ENCODE measurements around the gene TUBG2. TPM values are rescaled to one million over a fixed set of nuclear protein-coding genes. Genes with fewer than 3 reads are reported as not detected.
A peak's percentile ranks its signal among the peaks of the same experiment; 100 is the strongest.
"Not testable (repeated sequence)": the region's sequence is repeated elsewhere in the genome, so short reads cannot be mapped to it uniquely, and the experiment has no call there.

The TUBG2 gene
- total and polyA plus RNA-seq, 10 of the 15 experiments (the other 5 are each of a cell fraction or from before 2014, with no cell fraction given): 1.2 to 12.5 (median 8.9) TPM

DNA sequence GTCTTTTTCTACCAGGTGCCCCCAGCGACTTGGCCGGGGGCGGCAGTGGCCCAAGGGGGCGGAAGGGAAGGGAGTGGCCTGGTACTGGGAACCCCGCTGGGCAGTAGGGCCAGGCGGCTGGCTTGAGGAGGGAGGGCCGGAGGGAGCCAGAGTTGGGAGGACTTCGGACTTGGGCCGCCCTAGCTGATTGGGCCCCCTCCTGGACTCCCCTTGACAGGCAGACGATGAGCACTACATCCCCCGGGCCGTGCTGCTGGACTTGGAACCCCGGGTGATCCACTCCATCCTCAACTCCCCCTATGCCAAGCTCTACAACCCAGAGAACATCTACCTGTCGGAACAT, 819 bp downstream of the TUBG2 start:
- H3K27ac ChIP-seq (ENCODE audit: control insufficient read depth, insufficient read depth); H2AFZ ChIP-seq (ENCODE audit: control insufficient read depth, low read depth, low read length); H3K9me3 ChIP-seq (replicated peaks; ENCODE audit: control insufficient read depth, insufficient read depth, low read length); H3K9ac ChIP-seq (ENCODE audit: control insufficient read depth, insufficient read depth, low read length); H3K79me2 ChIP-seq (ENCODE audit: control insufficient read depth, insufficient read depth, low read length); H3K27me3 ChIP-seq (replicated peaks in 1 of 2; ENCODE audit: control insufficient read depth in 2 of 2, insufficient read depth in 2 of 2, low read length in 1 of 2); in situ Hi-C loops (cut with MboI); FAIRE-seq; ATAC-seq; H4K20me1 ChIP-seq (ENCODE audit: control insufficient read depth, insufficient read depth); DNase-seq (ENCODE audit: low read depth, low spot score); H3K36me3 ChIP-seq (ENCODE audit: control insufficient read depth in 2 of 2, insufficient read depth in 2 of 2, low read length in 1 of 2): not testable (repeated sequence)
- CTCF ChIA-PET: interaction anchor here (0.7 to 2.8 kb wide), 3 partner anchors 15 to 55 kb away, joined by 3 to 13 read pairs (median 7); partner anchors contain the start of gene PLEKHH3
- peak overlapping the region; percentile 50; the same call in 1 of the 2 replicates for H3K4me2 ChIP-seq (ENCODE audit: control insufficient read depth, insufficient read depth)
- H3K4me1 ChIP-seq (ENCODE audit: control insufficient read depth, insufficient read depth, low read length): peaks cover 33% of the 10 kb centered on the region
- POLR2A ChIA-PET: interaction anchor here (1.8 to 4.9 kb wide), 4 partner anchors 17 to 54 kb away, joined by 5 to 29 read pairs (median 18); partner anchors contain the start of genes PLEKHH3, RETREG3 and TUBG1
- SMC1A ChIA-PET (ENCODE audit: uncharacterized antibody, unreplicated experiment): interaction anchor here (0.9 to 1.8 kb wide), 4 partner anchors 12 to 82 kb away, joined by 3 to 9 read pairs (median 4); no protein-coding TSS in a partner anchor
- RAD21 ChIA-PET (ENCODE audit: unreplicated experiment): interaction anchor here (1.9 to 2.0 kb wide), 2 partner anchors 14 to 81 kb away, joined by 7 to 10 read pairs; no protein-coding TSS in a partner anchor
- BruUV-seq (replicated peaks): TSS peak; percentile 70
- WGBS (ENCODE audit: insufficient coverage, insufficient replicate concordance, low lambda C conversion rate, missing lambda C conversion rate): 100% methylated on average over 1 of the region's 14 CpGs
- peak overlapping the region; percentile 77 for H3K4me3 ChIP-seq
- intact Hi-C loops (cut with micrococcal nuclease; ENCODE audit: unreplicated experiment): loop anchor here (5.0 kb wide), 1 partner anchor 83 kb away; the partner anchor contains the start of gene PSMC3IP

DNA sequence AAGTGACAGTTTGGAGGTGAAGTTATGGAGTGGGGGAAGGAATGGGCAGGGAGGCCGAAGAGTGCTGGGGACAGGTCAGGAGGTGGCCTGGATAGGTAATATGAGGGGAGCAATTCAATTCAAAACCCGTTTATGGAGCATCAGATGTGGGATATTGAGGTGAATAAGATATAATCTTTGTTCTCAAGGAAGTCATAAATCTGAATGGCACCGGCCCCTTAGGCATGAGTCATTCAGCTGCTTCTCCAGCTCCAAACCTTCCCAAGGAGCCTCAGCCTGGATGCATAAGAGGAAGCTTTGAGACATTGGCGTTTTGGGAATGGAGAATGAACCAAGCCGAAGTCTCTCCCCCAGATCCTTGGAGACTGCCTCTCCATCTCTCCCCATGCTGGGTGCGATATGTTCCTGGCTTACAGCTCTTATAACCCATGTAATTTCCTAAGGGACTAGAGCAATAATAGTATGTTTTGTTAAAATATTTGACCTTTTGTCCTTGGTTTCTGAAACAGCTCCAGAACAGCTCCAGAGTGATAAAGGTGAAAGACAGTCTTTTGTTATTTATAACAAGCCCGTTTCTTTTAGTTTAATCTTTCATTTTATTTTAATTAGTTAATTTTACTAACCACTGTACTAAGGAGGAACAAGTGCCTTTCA, 1.7 kb downstream of the TUBG2 start:
- ChIA-PET SMC1A (ENCODE audit: uncharacterized antibody, unreplicated experiment) (interaction anchor here (1.0 to 1.2 kb wide), 3 partner anchors 10 to 43 kb away, joined by 3 to 4 read pairs (median 4); no protein-coding TSS in a partner anchor), RAD21 (ENCODE audit: unreplicated experiment) (interaction anchor here (1.3 kb wide), 2 partner anchors 43 to 83 kb away, joined by 3 to 7 read pairs; partner anchors contain the start of gene PSMC3IP), CTCF (interaction anchor here (1.2 to 4.2 kb wide), 6 partner anchors 12 to 82 kb away, joined by 4 to 27 read pairs (median 6); partner anchors contain the start of gene PSMC3IP), POLR2A (interaction anchor here (0.8 to 4.9 kb wide), 5 partner anchors 11 to 56 kb away, joined by 3 to 20 read pairs (median 4); no protein-coding TSS in a partner anchor)
- H3K9me3 ChIP-seq (replicated peaks; ENCODE audit: control insufficient read depth, insufficient read depth, low read length): no peaks in the 10 kb centered on the region
- H3K4me3 ChIP-seq: no peak overlapping the region
- DNase-seq (ENCODE audit: low read depth, low spot score) (no peak), ATAC-seq (no peak), FAIRE-seq (no peak)
- in situ Hi-C loops (cut with MboI): no loop called here
- H2AFZ ChIP-seq (ENCODE audit: control insufficient read depth, low read depth, low read length): no peak overlapping the region
- no peaks in the 10 kb centered on the region; a peak in 1 of 4 replicates for H3K36me3 ChIP-seq (ENCODE audit: control insufficient read depth in 2 of 2, insufficient read depth in 2 of 2, low read length in 1 of 2)
- no peaks in the 10 kb centered on the region for H3K27me3 ChIP-seq (replicated peaks in 1 of 2; ENCODE audit: control insufficient read depth in 2 of 2, insufficient read depth in 2 of 2, low read length in 1 of 2)
- H3K79me2 ChIP-seq (ENCODE audit: control insufficient read depth, insufficient read depth, low read length): peaks cover 3% of the 10 kb centered on the region; the same call in 1 of the 2 replicates
- no peak for TF ChIP-seq BRCA1 (IDR thresholded peaks at IDR 0.05; ENCODE audit: low read depth, low read length)
- intact Hi-C loops (cut with micrococcal nuclease; ENCODE audit: unreplicated experiment): no loop called here
- H3K4me2 ChIP-seq (ENCODE audit: control insufficient read depth, insufficient read depth): peak overlapping the region; percentile 50; the same call in 1 of the 2 replicates
- no peak overlapping the region for H3K27ac ChIP-seq (ENCODE audit: control insufficient read depth, insufficient read depth)
- no peaks in the 10 kb centered on the region for H4K20me1 ChIP-seq (ENCODE audit: control insufficient read depth, insufficient read depth)
- H3K4me1 ChIP-seq (ENCODE audit: control insufficient read depth, insufficient read depth, low read length): peaks cover 26% of the 10 kb centered on the region
- BruUV-seq (replicated peaks): no TSS peak
- WGBS (ENCODE audit: insufficient coverage, insufficient replicate concordance, low lambda C conversion rate, missing lambda C conversion rate): 69% methylated on average over 7 of the region's 7 CpGs
- no peak overlapping the region for H3K9ac ChIP-seq (ENCODE audit: control insufficient read depth, insufficient read depth, low read length)
